Measurements from ENCODE around the gene ESAM.

Gene ESAM

DNA sequence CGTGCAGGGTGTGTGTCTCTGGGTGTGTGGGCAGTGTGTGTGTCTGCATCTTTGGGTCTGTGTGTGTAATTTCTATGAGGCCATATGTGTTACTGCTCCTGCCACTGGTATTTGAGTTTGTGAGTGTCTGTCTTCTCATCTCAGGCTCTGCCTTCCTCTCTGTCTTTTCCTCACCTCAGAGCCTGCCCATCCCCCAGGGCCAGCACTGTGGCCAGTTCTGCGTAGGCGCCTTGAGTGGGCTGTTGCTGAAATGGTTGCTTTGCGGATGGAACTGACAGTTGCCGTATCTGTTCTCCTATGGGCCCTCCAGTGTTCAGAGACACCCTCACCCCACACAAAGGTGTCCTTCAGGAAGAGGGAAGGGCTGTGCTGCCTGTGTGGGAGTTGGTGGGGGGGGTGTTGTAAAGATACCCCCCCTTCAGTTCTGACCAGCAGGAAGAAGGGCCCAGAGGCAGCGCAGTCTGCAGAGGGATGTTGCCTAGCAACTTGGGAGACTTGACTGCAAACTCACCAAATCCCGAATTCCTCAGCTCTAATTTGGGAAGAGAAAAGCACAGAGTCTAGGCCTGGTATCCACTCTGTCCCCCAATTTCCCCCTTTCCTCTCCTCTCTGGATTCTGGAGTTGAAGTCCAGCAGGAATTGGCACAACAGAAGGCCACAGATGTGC, 24.3 kb downstream of the ESAM start:
- no peak overlapping the region for H3K27ac ChIP-seq (ENCODE audit: poor library complexity, severe bottlenecking)
- peaks cover 4% of the 10 kb centered on the region for H3K4me1 ChIP-seq (ENCODE audit: insufficient read depth, poor library complexity, severe bottlenecking)
- no peaks in the 10 kb centered on the region for H3K9me3 ChIP-seq (ENCODE audit: severe bottlenecking)
- H3K27me3 ChIP-seq (ENCODE audit: insufficient read depth, poor library complexity, severe bottlenecking), result no peaks in the 10 kb centered on the region
- DNase-seq (ENCODE audit: low spot score) (no peak), ATAC-seq (ENCODE audit: low read depth) (no peak)
- H3K4me3 ChIP-seq (ENCODE audit: severe bottlenecking), result no peak overlapping the region
- TF ChIP-seq, protein P1, sequence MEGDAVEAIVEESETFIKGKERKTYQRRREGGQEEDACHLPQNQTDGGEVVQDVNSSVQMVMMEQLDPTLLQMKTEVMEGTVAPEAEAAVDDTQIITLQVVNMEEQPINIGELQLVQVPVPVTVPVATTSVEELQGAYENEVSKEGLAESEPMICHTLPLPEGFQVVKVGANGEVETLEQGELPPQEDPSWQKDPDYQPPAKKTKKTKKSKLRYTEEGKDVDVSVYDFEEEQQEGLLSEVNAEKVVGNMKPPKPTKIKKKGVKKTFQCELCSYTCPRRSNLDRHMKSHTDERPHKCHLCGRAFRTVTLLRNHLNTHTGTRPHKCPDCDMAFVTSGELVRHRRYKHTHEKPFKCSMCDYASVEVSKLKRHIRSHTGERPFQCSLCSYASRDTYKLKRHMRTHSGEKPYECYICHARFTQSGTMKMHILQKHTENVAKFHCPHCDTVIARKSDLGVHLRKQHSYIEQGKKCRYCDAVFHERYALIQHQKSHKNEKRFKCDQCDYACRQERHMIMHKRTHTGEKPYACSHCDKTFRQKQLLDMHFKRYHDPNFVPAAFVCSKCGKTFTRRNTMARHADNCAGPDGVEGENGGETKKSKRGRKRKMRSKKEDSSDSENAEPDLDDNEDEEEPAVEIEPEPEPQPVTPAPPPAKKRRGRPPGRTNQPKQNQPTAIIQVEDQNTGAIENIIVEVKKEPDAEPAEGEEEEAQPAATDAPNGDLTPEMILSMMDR (IDR thresholded peaks at IDR 0.05; ENCODE audit: poor library complexity, severe bottlenecking), result no peak
- H3K36me3 ChIP-seq (ENCODE audit: low read depth), result no peaks in the 10 kb centered on the region

DNA sequence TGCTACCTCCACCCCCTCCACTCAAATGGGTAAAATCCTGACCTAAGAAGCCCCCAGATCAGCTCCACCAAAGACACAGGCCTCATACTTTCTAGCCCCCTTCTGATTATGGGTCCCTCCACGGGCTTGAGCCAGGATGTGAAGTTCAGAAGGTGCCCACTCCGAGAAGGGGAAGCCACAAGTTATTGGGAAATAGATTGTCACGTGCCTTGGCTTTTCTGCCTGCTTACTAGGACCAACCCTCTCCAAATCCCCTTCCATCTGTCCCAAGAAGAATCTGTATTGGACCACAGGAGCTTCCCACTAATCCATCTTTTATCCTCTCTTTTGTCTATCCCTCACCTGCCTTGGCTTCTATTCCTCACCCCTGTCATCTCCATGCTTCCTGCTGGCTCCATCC, 25.4 kb downstream of the ESAM start:
- Histone ChIP-seq H3K36me3 (ENCODE audit: low read depth) (no peaks in the 10 kb centered on the region), H3K27me3 (ENCODE audit: insufficient read depth, poor library complexity, severe bottlenecking) (no peaks in the 10 kb centered on the region), H3K27ac (ENCODE audit: poor library complexity, severe bottlenecking) (no peak overlapping the region), H3K4me3 (ENCODE audit: severe bottlenecking) (no peak overlapping the region), H3K4me1 (ENCODE audit: insufficient read depth, poor library complexity, severe bottlenecking) (peaks cover 4% of the 10 kb centered on the region), H3K9me3 (ENCODE audit: severe bottlenecking) (no peaks in the 10 kb centered on the region)
- DNase-seq (ENCODE audit: low spot score), result no peak
- TF ChIP-seq, protein P1 (IDR thresholded peaks at IDR 0.05; ENCODE audit: poor library complexity, severe bottlenecking), result no peak
- ATAC-seq (ENCODE audit: low read depth), result no peak

DNA sequence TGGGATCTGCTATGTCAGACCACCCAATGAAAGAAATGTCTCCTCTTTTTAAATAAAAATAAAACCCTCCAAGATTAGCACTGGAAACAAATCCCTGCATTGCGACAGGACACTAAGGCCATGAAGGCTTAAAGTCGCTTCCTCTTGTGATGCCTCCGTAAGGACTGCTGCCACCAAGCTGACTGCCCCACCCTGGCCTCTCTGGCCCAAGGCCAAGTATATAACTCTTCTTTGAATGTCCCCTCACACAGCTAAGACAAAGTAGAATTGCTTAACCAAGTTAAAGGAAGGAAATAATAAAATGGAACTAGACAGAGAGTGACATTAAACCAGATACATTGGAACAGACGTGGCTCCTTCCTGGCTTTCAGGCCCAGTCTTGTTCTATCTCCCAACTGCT, 29.9 kb downstream of the ESAM start:
- no peaks in the 10 kb centered on the region for H3K27me3 ChIP-seq (ENCODE audit: insufficient read depth, poor library complexity, severe bottlenecking)
- no peaks in the 10 kb centered on the region for H3K9me3 ChIP-seq (ENCODE audit: severe bottlenecking)
- H3K36me3 ChIP-seq (ENCODE audit: low read depth), result no peaks in the 10 kb centered on the region
- no peak for ATAC-seq (ENCODE audit: low read depth)
- DNase-seq (ENCODE audit: low spot score), result no peak
- no peak overlapping the region for H3K27ac ChIP-seq (ENCODE audit: poor library complexity, severe bottlenecking)
- no peaks in the 10 kb centered on the region for H3K4me1 ChIP-seq (ENCODE audit: insufficient read depth, poor library complexity, severe bottlenecking)
- H3K4me3 ChIP-seq (ENCODE audit: severe bottlenecking), result no peak overlapping the region
- TF ChIP-seq, protein P1 (IDR thresholded peaks at IDR 0.05; ENCODE audit: poor library complexity, severe bottlenecking), result no peak

DNA sequence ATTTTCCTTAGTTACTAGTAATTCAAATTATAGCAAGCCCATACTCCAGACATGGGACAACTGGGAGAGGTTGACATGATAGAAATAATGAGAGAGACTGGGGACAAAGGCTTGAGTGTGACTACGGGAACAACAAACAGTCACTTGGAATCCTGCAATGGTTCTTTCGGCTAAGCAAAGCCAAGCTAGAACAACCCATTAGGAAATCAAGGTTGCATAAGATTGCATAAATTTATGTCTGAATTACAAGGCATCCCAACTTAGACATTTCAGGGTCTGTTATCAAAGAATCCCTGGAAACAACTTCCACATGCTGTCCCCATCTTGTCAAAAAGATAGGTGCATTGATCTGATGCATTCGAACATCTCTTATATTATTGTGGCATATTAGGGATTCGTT, 32.5 kb downstream of the ESAM start:
- TF ChIP-seq, protein P1 (IDR thresholded peaks at IDR 0.05; ENCODE audit: poor library complexity, severe bottlenecking), result no peak
- Histone ChIP-seq H3K4me3 (ENCODE audit: severe bottlenecking) (no peak overlapping the region), H3K36me3 (ENCODE audit: low read depth) (no peaks in the 10 kb centered on the region), H3K9me3 (ENCODE audit: severe bottlenecking) (no peaks in the 10 kb centered on the region), H3K27me3 (ENCODE audit: insufficient read depth, poor library complexity, severe bottlenecking) (no peaks in the 10 kb centered on the region), H3K4me1 (ENCODE audit: insufficient read depth, poor library complexity, severe bottlenecking) (peaks cover 11% of the 10 kb centered on the region), H3K27ac (ENCODE audit: poor library complexity, severe bottlenecking) (no peak overlapping the region)
- DNase-seq (ENCODE audit: low spot score) (no peak), ATAC-seq (ENCODE audit: low read depth) (no peak)

DNA sequence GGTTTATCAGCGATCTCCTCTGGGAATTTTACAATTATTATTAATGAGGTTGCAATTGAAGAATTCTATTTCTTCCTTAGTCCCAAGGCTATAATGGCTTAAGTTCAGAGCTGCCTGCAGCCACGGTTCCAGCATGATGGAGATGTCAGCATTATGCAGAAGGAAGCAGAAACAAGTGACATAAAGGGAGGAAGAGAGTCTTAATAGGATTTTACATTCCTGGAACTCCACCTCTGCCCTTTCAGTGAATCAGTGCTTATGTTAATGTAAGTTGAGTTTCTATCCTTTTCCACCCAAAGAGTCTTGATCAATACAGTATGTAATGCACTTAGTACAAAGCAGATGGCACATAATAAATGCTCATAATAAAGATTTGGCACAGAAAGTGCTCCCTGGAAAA, 34.0 kb downstream of the ESAM start:
- ATAC-seq (ENCODE audit: low read depth), result no peak
- H3K4me1 ChIP-seq (ENCODE audit: insufficient read depth, poor library complexity, severe bottlenecking), result peaks cover 11% of the 10 kb centered on the region
- H3K9me3 ChIP-seq (ENCODE audit: severe bottlenecking), result no peaks in the 10 kb centered on the region
- TF ChIP-seq, protein P1 (IDR thresholded peaks at IDR 0.05; ENCODE audit: poor library complexity, severe bottlenecking), result no peak
- no peaks in the 10 kb centered on the region for H3K36me3 ChIP-seq (ENCODE audit: low read depth)
- H3K27me3 ChIP-seq (ENCODE audit: insufficient read depth, poor library complexity, severe bottlenecking), result no peaks in the 10 kb centered on the region
- DNase-seq (ENCODE audit: low spot score), result no peak
- H3K4me3 ChIP-seq (ENCODE audit: severe bottlenecking), result no peak overlapping the region
- no peak overlapping the region for H3K27ac ChIP-seq (ENCODE audit: poor library complexity, severe bottlenecking)

All from RWPE2 (cell line).